Measurements from ENCODE around the gene EEF1E1. TPM values are rescaled to one million over a fixed set of nuclear protein-coding genes. Genes with fewer than 3 reads are reported as not detected.

The EEF1E1 gene
- total RNA-seq, 1 donor from 2014 or later: 22.8 TPM

- intact Hi-C loops (cut with DNase I): no loop called here
- no peak for ATAC-seq
Observed at GRCh38 chr6:8075185-8075584, 27.2 kb downstream of the EEF1E1 start.

DNA sequence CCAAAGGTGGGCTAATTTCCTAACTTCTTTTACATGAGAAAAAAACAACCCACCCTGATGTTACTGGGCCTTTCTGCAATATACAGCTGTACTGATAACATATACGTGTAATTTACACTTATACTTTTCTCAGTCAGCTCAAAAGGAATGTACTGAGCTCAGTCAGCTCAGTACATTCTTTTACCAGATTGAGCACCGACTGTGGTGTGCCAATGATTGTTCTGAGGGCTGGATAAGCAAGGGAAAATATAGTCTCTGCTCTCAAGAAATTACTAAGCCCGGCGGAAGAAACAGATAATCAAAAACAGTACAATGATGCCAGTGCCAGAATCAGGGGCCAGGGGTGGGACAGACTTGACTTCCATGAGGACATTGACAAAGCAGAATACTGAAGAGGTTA, 28.1 kb downstream of the EEF1E1 start:
- TF ChIP-seq CTCF (IDR thresholded peaks at IDR 0.05): no peak
- Histone ChIP-seq H3K36me3 (no peaks in the 10 kb centered on the region), H3K4me1 (no peaks in the 10 kb centered on the region), H3K9me3 (no peaks in the 10 kb centered on the region), H3K4me3 (no peak overlapping the region), H3K27me3 (no peaks in the 10 kb centered on the region), H3K27ac (no peak overlapping the region)
- ATAC-seq (no peak), DNase-seq (no peak)
- intact Hi-C loops (cut with DNase I): no loop called here

More at GRCh38 chr6:8075185-8075584, 27.2 kb downstream of the EEF1E1 start:
- H3K27ac ChIP-seq: no peak overlapping the region
- no peaks in the 10 kb centered on the region for H3K36me3 ChIP-seq
- no peaks in the 10 kb centered on the region for H3K27me3 ChIP-seq
- no peak overlapping the region for H3K4me3 ChIP-seq
- DNase-seq: no peak
- H3K9me3 ChIP-seq: no peaks in the 10 kb centered on the region
- no peaks in the 10 kb centered on the region for H3K4me1 ChIP-seq
- no peak for TF ChIP-seq CTCF (IDR thresholded peaks at IDR 0.05)

DNA sequence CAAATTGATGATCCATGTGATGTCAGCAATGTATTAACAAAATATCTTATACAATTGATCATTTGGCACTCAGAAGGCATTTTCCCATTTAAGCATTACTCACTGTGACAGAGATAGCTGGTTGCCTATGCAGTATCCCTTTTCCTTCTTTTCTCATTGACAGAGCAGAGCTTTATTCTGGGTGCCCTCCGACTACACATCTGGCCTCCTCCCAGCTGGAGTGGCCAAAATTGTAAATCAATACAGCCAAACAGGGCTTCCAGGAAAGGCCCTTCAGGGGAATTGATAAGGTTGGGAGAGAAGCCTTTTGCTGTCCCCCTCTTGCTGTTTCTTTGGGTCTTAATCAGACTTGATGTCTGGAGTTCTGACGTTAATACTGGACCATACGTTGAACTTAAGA, 28.6 kb downstream of the EEF1E1 start:
- Histone ChIP-seq H3K27me3 (no peaks in the 10 kb centered on the region), H3K4me3 (no peak overlapping the region), H3K9me3 (no peaks in the 10 kb centered on the region), H3K36me3 (no peaks in the 10 kb centered on the region), H3K27ac (no peak overlapping the region), H3K4me1 (no peaks in the 10 kb centered on the region)
- intact Hi-C loops (cut with DNase I): no loop called here
- DNase-seq (no peak), ATAC-seq (no peak)
- TF ChIP-seq CTCF (IDR thresholded peaks at IDR 0.05): no peak

DNA sequence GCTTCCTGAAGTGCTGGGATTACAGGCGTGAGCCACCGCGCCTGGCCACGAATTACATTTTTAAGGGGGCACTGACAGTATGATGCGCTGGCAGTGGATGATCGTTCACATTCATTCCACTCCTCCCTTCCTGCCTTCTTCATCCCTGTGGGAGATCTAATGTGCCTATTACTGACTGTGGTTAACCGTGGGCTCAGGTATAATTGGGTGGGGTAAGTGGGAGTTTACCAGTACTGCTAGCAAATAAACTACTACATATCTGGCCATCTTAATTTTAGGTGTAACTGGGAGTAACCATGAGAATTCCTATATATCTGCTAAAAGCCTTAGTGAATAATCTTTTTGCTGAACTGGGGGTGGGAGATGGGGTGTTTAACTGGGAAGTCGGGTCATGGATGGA, 31.6 kb downstream of the EEF1E1 start:
- Histone ChIP-seq H3K36me3 (no peaks in the 10 kb centered on the region), H3K4me1 (no peaks in the 10 kb centered on the region), H3K9me3 (no peaks in the 10 kb centered on the region), H3K4me3 (no peak overlapping the region), H3K27ac (no peak overlapping the region), H3K27me3 (no peaks in the 10 kb centered on the region)
- no peak for DNase-seq
- ATAC-seq: no peak
- TF ChIP-seq CTCF (IDR thresholded peaks at IDR 0.05): no peak
- intact Hi-C loops (cut with DNase I): no loop called here

DNA sequence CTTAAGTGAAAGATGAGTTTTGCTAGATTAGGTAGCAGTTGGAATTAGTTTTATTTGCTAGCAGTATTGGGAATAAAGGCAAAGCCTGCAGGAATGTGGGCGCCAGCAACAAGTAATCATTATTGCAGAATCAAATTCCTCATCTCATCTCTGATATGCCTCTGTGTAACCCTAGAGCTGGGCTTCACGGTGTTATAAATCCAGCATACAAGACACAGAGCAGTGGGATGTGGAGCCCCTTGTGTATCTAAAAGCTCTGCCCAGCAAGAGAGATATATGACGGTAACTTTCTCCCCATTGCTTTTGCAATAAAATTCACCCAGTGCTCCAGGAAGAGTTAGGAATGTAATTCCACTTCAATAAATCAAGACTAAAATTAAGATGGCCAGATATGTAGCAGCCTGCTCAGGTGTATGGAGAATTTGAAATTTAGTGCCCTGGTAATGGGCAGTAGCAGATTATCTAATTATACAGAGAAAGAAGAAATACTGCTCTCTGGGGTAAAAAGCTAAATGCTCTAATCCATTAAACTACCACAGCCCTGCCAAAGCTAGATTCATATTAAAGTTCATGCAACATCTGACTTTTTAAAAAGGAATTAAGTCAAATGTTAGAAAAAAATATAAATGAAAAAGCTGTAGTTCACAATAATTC, 32.6 kb downstream of the EEF1E1 start:
- no peak overlapping the region for H3K27ac ChIP-seq
- H3K4me3 ChIP-seq: no peak overlapping the region
- no peak for TF ChIP-seq CTCF (IDR thresholded peaks at IDR 0.05)
- H3K9me3 ChIP-seq: no peaks in the 10 kb centered on the region
- no peaks in the 10 kb centered on the region for H3K36me3 ChIP-seq
- H3K27me3 ChIP-seq: no peaks in the 10 kb centered on the region
- DNase-seq (no peak), ATAC-seq (no peak)
- no peaks in the 10 kb centered on the region for H3K4me1 ChIP-seq
- intact Hi-C loops (cut with DNase I): no loop called here

- ATAC-seq: no peak
- H3K27ac ChIP-seq: no peak overlapping the region
- intact Hi-C loops (cut with DNase I): no loop called here
Observed at GRCh38 chr6:8069151-8069550, 33.2 kb downstream of the EEF1E1 start.

More at GRCh38 chr6:8069151-8069550, 33.2 kb downstream of the EEF1E1 start:
- Histone ChIP-seq H3K36me3 (no peaks in the 10 kb centered on the region), H3K4me1 (no peaks in the 10 kb centered on the region), H3K4me3 (no peak overlapping the region), H3K27me3 (no peaks in the 10 kb centered on the region), H3K9me3 (no peaks in the 10 kb centered on the region)
- no peak for TF ChIP-seq CTCF (IDR thresholded peaks at IDR 0.05)
- no peak for DNase-seq
